Gastrocnemius medialis (tissue), 4 donors: ENCODE data around the gene TEP1.

Source experiments
- POLR2A ChIP-seq, 2 donors: fragments of 450-650 bp; IDR thresholded peaks; one replicate each; pipeline ENCODE4 v1.6.1; 2017; ENCODE audit warnings: antibody characterized with exemption in 2 of 2, mild to moderate bottlenecking in 2 of 2, moderate library complexity in 2 of 2
- TF ChIP-seq, protein P1 (sequence below), 5 experiments: fragments of 450-650 bp in 3 of 5; fragments of 200-600 bp in 2 of 5; sonication (generic) in 2 of 5; IDR thresholded peaks in 4 of 5; conservative IDR thresholded peaks in 1 of 5; 1 replicate in 4 of 5; 2 replicates in 1 of 5; pipeline ENCODE4 v1.5.1; 2016 to 2019; ENCODE audit warnings: antibody characterized with exemption in 5 of 5, mild to moderate bottlenecking in 3 of 5, moderate library complexity in 3 of 5

DNA sequence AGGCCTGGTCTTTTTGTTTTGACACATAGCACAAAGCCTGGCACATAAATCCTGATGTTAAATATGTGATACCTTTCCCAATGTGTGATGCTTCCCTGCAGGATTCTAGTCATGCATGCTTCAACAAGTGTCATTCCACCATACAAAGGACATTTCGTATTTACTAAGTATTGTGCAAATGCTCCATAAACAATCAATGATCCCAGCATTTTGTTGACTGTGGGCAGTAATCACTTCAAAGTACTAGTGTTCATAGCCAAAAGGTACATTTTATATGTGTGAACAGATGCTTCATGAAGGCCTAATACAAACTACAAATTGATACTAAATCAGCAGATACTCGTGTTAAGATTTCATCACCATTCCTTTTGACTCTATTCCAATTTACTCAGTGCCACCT, 84.6 kb downstream of the TEP1 start:
- TF ChIP-seq POLR2A (IDR thresholded peaks at IDR 0.05), result no peak
- TF ChIP-seq, protein P1, sequence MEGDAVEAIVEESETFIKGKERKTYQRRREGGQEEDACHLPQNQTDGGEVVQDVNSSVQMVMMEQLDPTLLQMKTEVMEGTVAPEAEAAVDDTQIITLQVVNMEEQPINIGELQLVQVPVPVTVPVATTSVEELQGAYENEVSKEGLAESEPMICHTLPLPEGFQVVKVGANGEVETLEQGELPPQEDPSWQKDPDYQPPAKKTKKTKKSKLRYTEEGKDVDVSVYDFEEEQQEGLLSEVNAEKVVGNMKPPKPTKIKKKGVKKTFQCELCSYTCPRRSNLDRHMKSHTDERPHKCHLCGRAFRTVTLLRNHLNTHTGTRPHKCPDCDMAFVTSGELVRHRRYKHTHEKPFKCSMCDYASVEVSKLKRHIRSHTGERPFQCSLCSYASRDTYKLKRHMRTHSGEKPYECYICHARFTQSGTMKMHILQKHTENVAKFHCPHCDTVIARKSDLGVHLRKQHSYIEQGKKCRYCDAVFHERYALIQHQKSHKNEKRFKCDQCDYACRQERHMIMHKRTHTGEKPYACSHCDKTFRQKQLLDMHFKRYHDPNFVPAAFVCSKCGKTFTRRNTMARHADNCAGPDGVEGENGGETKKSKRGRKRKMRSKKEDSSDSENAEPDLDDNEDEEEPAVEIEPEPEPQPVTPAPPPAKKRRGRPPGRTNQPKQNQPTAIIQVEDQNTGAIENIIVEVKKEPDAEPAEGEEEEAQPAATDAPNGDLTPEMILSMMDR (IDR thresholded peaks at IDR 0.05 in 4 of 5, conservative IDR thresholded peaks at IDR 0.05 in 1 of 5), result no peak
